Glutamatergic neuron (in vitro differentiated cells): Measurements from ENCODE around the gene ATP5F1D. TPM values are rescaled to one million over a fixed set of nuclear protein-coding genes. Genes with fewer than 3 reads are reported as not detected.
A peak's percentile ranks its signal among the peaks of the same experiment; 100 is the strongest.

Source experiments
- DNase-seq: peaks from one replicate; pipeline ENCODE4 v3.0.0; 2022
- H3K27ac Mint-ChIP-seq: one replicate; pipeline ENCODE4 v1.8.0; 2020; ENCODE audit warnings: mild to moderate bottlenecking, mixed read lengths, inconsistent platforms; ENCODE audit not compliant: unreplicated experiment
- H3K27me3 Mint-ChIP-seq: one replicate; pipeline ENCODE4 v1.8.0; 2020; ENCODE audit warnings: mild to moderate bottlenecking, moderate library complexity, mixed read lengths, inconsistent platforms; ENCODE audit not compliant: unreplicated experiment
- H3K36me3 Mint-ChIP-seq: one replicate; pipeline ENCODE4 v1.8.0; 2020; ENCODE audit warnings: mild to moderate bottlenecking, mixed read lengths, inconsistent platforms; ENCODE audit not compliant: unreplicated experiment
- H3K4me1 Mint-ChIP-seq: one replicate; pipeline ENCODE4 v1.8.0; 2020; ENCODE audit warnings: mild to moderate bottlenecking, low read depth, mixed read lengths, inconsistent platforms; ENCODE audit not compliant: unreplicated experiment
- H3K4me3 Mint-ChIP-seq: one replicate; pipeline ENCODE4 v1.8.0; 2020; ENCODE audit warnings: mild to moderate bottlenecking, mixed read lengths, inconsistent platforms; ENCODE audit not compliant: unreplicated experiment
- H3K9me3 Mint-ChIP-seq: one replicate; pipeline ENCODE4 v1.8.0; 2020; ENCODE audit warnings: mild to moderate bottlenecking, moderate library complexity, mixed read lengths, inconsistent platforms; ENCODE audit not compliant: unreplicated experiment
- total RNA-seq: library from RNA; stranded (reverse); fragmentation: NEBNext Ultra II Directional; extraction: Animal tissue kit (Norgen Biotek cat#: 25700); gene quantifications from one replicate; pipeline ENCODE4 v1.2.1, GENCODE V29; 2021; ENCODE audit not compliant: unreplicated experiment
- TF ChIP-seq, protein P1 (sequence below): fragments of 200-600 bp; sonication (generic); IDR thresholded peaks from one replicate; pipeline ENCODE4 v1.5.0; 2021; ENCODE audit not compliant: partially characterized antibody, unreplicated experiment

The ATP5F1D gene
- total RNA-seq, 1 donor from 2014 or later: 129 TPM

DNA sequence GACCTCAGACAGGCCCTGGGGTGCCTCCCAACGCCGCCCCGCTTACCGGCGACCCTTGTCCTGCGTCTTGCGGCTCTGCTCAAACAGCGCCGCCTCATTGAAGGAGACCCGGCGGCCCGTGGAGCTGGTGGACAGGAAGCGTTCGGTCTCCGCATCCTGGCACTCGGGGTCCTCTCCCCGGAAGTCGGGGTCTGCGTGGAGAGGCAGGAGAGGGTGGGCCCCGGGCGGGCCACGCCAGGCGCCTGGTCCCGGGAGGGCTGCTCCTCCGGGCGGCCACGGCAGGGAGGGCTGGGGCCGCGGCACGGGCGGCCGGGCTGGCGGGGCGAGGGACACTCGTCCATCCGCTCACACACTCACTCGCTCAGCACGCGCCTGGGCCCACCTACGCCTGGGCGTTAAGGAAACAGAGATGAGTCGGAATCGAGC lies 6.6 kb upstream of the ATP5F1D start:
- H3K4me3 Mint-ChIP-seq: no peak overlapping the region
- TF ChIP-seq, protein P1, sequence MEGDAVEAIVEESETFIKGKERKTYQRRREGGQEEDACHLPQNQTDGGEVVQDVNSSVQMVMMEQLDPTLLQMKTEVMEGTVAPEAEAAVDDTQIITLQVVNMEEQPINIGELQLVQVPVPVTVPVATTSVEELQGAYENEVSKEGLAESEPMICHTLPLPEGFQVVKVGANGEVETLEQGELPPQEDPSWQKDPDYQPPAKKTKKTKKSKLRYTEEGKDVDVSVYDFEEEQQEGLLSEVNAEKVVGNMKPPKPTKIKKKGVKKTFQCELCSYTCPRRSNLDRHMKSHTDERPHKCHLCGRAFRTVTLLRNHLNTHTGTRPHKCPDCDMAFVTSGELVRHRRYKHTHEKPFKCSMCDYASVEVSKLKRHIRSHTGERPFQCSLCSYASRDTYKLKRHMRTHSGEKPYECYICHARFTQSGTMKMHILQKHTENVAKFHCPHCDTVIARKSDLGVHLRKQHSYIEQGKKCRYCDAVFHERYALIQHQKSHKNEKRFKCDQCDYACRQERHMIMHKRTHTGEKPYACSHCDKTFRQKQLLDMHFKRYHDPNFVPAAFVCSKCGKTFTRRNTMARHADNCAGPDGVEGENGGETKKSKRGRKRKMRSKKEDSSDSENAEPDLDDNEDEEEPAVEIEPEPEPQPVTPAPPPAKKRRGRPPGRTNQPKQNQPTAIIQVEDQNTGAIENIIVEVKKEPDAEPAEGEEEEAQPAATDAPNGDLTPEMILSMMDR: no peak
- DNase-seq: no peak
- peaks cover 15% of the 10 kb centered on the region for H3K27me3 Mint-ChIP-seq
- no peak overlapping the region for H3K27ac Mint-ChIP-seq
- peaks cover 6% of the 10 kb centered on the region for H3K4me1 Mint-ChIP-seq
- peaks cover 15% of the 10 kb centered on the region for H3K9me3 Mint-ChIP-seq
- no peaks in the 10 kb centered on the region for H3K36me3 Mint-ChIP-seq

DNA sequence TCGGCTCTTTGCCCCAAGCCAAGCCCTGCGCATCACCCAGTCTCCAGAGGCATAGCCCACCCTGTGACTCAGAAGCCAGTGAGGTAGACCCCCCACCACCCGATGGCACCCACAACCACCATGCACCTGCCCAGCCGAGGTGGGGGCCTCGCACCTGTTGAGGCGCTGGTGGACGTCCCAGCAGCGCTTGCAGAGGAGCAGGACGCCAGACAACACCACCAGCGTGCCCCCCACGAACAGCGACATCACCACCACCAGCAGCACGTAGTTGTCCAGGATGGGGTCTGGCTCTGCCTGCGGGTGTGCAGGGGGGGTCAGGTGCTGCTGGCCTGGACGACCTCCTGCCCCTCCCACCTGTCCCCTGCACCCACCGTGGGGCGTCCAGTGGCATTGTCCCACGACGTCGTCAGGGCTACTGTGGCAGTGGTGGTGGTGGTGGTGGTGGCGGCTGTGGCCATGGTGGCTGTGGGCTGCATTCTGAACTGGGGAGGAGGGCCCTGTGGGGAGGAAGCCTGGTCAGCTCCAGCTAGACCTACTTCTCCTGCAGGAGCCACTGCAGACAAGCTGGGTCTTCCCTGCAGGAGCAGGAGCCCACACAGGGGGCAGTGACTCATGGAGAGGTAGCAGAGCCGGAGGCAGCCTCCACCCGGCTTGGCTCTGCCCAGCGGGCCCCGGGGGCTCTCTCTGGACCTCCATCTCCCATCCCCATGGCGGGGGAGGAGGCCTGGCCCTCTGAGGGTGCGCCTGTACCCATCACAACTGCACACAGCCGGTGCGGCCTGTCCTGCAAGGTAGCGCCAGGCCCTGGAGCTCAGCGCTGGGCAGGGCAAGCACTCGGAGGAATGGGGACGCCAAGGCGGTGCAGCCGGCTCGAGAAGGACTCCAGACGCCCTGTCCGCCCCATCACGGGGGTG lies 5.7 kb upstream of the ATP5F1D start:
- peak overlapping the region; percentile 42 for H3K4me3 Mint-ChIP-seq
- H3K36me3 Mint-ChIP-seq: no peaks in the 10 kb centered on the region
- peaks cover 15% of the 10 kb centered on the region for H3K27me3 Mint-ChIP-seq
- TF ChIP-seq, protein P1: no peak
- no peak overlapping the region for H3K27ac Mint-ChIP-seq
- DNase-seq: no peak
- H3K9me3 Mint-ChIP-seq: peaks cover 15% of the 10 kb centered on the region
- H3K4me1 Mint-ChIP-seq: peaks cover 6% of the 10 kb centered on the region

- no peaks in the 10 kb centered on the region for H3K36me3 Mint-ChIP-seq
- peaks cover 18% of the 10 kb centered on the region for H3K9me3 Mint-ChIP-seq
- peaks cover 8% of the 10 kb centered on the region for H3K4me1 Mint-ChIP-seq
- H3K27me3 Mint-ChIP-seq: peaks cover 18% of the 10 kb centered on the region
- TF ChIP-seq, protein P1: no peak
- no peak overlapping the region for H3K4me3 Mint-ChIP-seq
- peak; percentile 70 for DNase-seq
- no peak overlapping the region for H3K27ac Mint-ChIP-seq
These were observed 5.0 kb upstream of the ATP5F1D start for GRCh38 chr19:1236576-1236975.

GRCh38 chr19:1237027-1237659 lies 4.4 kb upstream of the ATP5F1D start:
- Mint-ChIP-seq H3K27me3 (peaks cover 20% of the 10 kb centered on the region), H3K27ac (no peak overlapping the region), H3K36me3 (no peaks in the 10 kb centered on the region), H3K9me3 (peaks cover 18% of the 10 kb centered on the region), H3K4me1 (peaks cover 6% of the 10 kb centered on the region), H3K4me3 (peak overlapping the region; percentile 52)
- no peak for DNase-seq
- TF ChIP-seq, protein P1: no peak
